HepG2 (cell line): ENCODE data around the gene TMEM134. TPM values are rescaled to one million over a fixed set of nuclear protein-coding genes. Genes with fewer than 3 reads are reported as not detected.

Source experiments
- ARID4A ChIP-seq: sonication (generic); formaldehyde crosslinking; IDR thresholded peaks from 2 replicates; pipeline ENCODE4 v1.5.0; 2020; ENCODE audit warnings: mild to moderate bottlenecking, missing genetic modification reagents, borderline replicate concordance
- ATF7-NPFF ChIP-seq: sonication (generic); formaldehyde crosslinking; IDR thresholded peaks from 2 replicates; pipeline ENCODE4 v1.8.1; 2023; ENCODE audit warnings: mild to moderate bottlenecking, low read depth, missing genetic modification reagents, moderate library complexity
- ELF3 ChIP-seq: IDR thresholded peaks from 2 replicates; pipeline ENCODE4 v1.6.1; 2016; ENCODE audit warnings: missing genetic modification reagents, missing compliant biosample characterization
- GZF1 ChIP-seq: sonication (generic); formaldehyde crosslinking; IDR thresholded peaks from 2 replicates; pipeline ENCODE4 v1.5.1; 2020; ENCODE audit warnings: mild to moderate bottlenecking, missing genetic modification reagents
- KDM3A ChIP-seq: IDR thresholded peaks from 2 replicates; pipeline ENCODE4 v1.6.1; 2018; ENCODE audit warnings: low read depth, missing compliant biosample characterization
- KDM4B ChIP-seq: sonication (generic); formaldehyde crosslinking; IDR thresholded peaks from 2 replicates; pipeline ENCODE4 v1.4.0; 2020; ENCODE audit warnings: missing genetic modification reagents
- KMT2A ChIP-seq: sonication (generic); formaldehyde crosslinking; IDR thresholded peaks from 2 replicates; pipeline ENCODE4 v1.4.0; 2020; ENCODE audit warnings: missing genetic modification reagents
- PRDM15 ChIP-seq: sonication (generic); formaldehyde crosslinking; IDR thresholded peaks from 2 replicates; pipeline ENCODE4 v1.4.0; 2020; ENCODE audit warnings: missing genetic modification reagents
- RELA ChIP-seq: sonication (generic); formaldehyde crosslinking; IDR thresholded peaks from 2 replicates; pipeline ENCODE4 v1.4.0; 2020; ENCODE audit warnings: missing genetic modification reagents
- SAFB2 ChIP-seq: sonication (generic); formaldehyde crosslinking; IDR thresholded peaks from 2 replicates; pipeline ENCODE4 v1.5.1; 2020; ENCODE audit warnings: missing genetic modification reagents, low read depth, mild to moderate bottlenecking, borderline replicate concordance
- SP4 ChIP-seq: sonication (generic); formaldehyde crosslinking; IDR thresholded peaks from 2 replicates; pipeline ENCODE4 v1.8.1; 2023; ENCODE audit warnings: mild to moderate bottlenecking, missing genetic modification reagents
- SRSF4 ChIP-seq: fragments of 200-400 bp; formaldehyde crosslinking; IDR thresholded peaks from one replicate; pipeline ENCODE4 v1.6.1; 2018; ENCODE audit warnings: mild to moderate bottlenecking, low read depth, low read length, moderate library complexity; ENCODE audit not compliant: poor library complexity, severe bottlenecking
- TBP ChIP-seq: sonication (generic); formaldehyde crosslinking; IDR thresholded peaks from 2 replicates; pipeline ENCODE4 v1.5.0; 2020; ENCODE audit warnings: missing genetic modification reagents
- ZFAT ChIP-seq: sonication (generic); formaldehyde crosslinking; conservative IDR thresholded peaks from 2 replicates; pipeline ENCODE4 v1.8.1; 2023; ENCODE audit warnings: missing genetic modification reagents, inconsistent platforms
- ZKSCAN8 ChIP-seq: IDR thresholded peaks from 2 replicates; pipeline ENCODE4 v1.6.1; 2016; ENCODE audit warnings: borderline replicate concordance, missing genetic modification reagents, missing compliant biosample characterization
- ZNF143 ChIP-seq: sonication (generic); formaldehyde crosslinking; IDR thresholded peaks from 2 replicates; pipeline ENCODE4 v1.4.0; 2020; ENCODE audit warnings: missing genetic modification reagents
- ZNF3 ChIP-seq: IDR thresholded peaks from 2 replicates; pipeline ENCODE4 v1.7.0; 2017; ENCODE audit warnings: inconsistent platforms
- ZNF354B ChIP-seq: sonication (generic); formaldehyde crosslinking; IDR thresholded peaks from 2 replicates; pipeline ENCODE4 v1.8.0; 2022; ENCODE audit warnings: mild to moderate bottlenecking, missing genetic modification reagents
- ZNF430 ChIP-seq: sonication (generic); formaldehyde crosslinking; IDR thresholded peaks from 2 replicates; pipeline ENCODE4 v1.9.0; 2021; ENCODE audit warnings: mild to moderate bottlenecking, missing genetic modification reagents
- ZNF552 ChIP-seq: sonication (generic); formaldehyde crosslinking; IDR thresholded peaks from 2 replicates; pipeline ENCODE4 v1.9.0; 2022; ENCODE audit warnings: missing genetic modification reagents, mild to moderate bottlenecking, borderline replicate concordance
- ZNF749 ChIP-seq: sonication (generic); formaldehyde crosslinking; IDR thresholded peaks from 2 replicates; pipeline ENCODE4 v1.8.0; 2022; ENCODE audit warnings: mild to moderate bottlenecking, missing genetic modification reagents, moderate library complexity, borderline replicate concordance
- polyA plus RNA-seq, 8 experiments: library from polyadenylated mRNA; depleted of rRNA in 3 of 8; stranded (reverse) in 7 of 8; unstranded in 1 of 8; fragments of >200 nt; fragmentation: Illumina TruSeq in 4 of 8; extraction: Trizol in 4 of 8; gene quantifications; 2 replicates each; pipeline versions ENCODE4 v1.2.1 to v1.2.3, GENCODE V29; 2011 to 2016; ENCODE audit warnings: low read depth in 4 of 8, missing spikeins in 1 of 8, mixed read lengths in 1 of 8; ENCODE audit not compliant: insufficient read depth in 1 of 8
- total RNA-seq, 5 experiments: library from RNA; depleted of rRNA; stranded (reverse); fragments of >200 nt; fragmentation: Illumina TruSeq; extraction: Trizol; gene quantifications; 2 replicates each; pipeline ENCODE4 v1.2.3, GENCODE V29; 2016; ENCODE audit warnings: low read depth in 1 of 5

TMEM134 gene
- total and polyA plus RNA-seq, 2 of the 13 experiments (the other 11 are each of a cell fraction or from before 2014, with no cell fraction given): 6.9 to 26.9 TPM

GRCh38 chr11:67482827-67483798 is 14.1 kb upstream of the TMEM134 start, which contains the start of gene AIP (continued):
- TF ChIP-seq PRDM15 (CRISPR knock-in tag) (peak; percentile 67; the same call in 1 of the 2 replicates), SAFB2 (peak; percentile 95), ZKSCAN8 (CRISPR knock-in tag) (no peak; the same call in 1 of the 2 replicates), KDM4B (peak; percentile 70; the same call in 1 of the 2 replicates), ZNF143 (CRISPR knock-in tag) (no peak), ATF7-NPFF (CRISPR knock-in tag) (peak; percentile 95), ZFAT (CRISPR knock-in tag) (no peak), TBP (CRISPR knock-in tag) (no peak), ELF3 (peak; percentile 57; the same call in 1 of the 2 replicates), ZNF430 (CRISPR knock-in tag) (peak; percentile 96), GZF1 (CRISPR knock-in tag) (peak; percentile 91), ZNF354B (peak; percentile 98), RELA (CRISPR knock-in tag) (peak; percentile 85; the same call in 1 of the 2 replicates), KMT2A (CRISPR knock-in tag) (peak; percentile 57; the same call in 1 of the 2 replicates), KDM3A (CRISPR knock-in tag) (peak; percentile 62; the same call in 1 of the 2 replicates), SP4 (peak; percentile 96), ZNF749 (CRISPR knock-in tag) (peak; percentile 98), ZNF3 (CRISPR knock-in tag) (0 out of 2 replicates have a peak, but pooled peaks have one; percentile 35), ZNF552 (CRISPR knock-in tag) (peak; percentile 95; the same call in 1 of the 2 replicates), SRSF4 (no peak), ARID4A (peak; percentile 75; the same call in 1 of the 2 replicates)
